ENCODE data around the gene DHRS9. TPM values are rescaled to one million over a fixed set of nuclear protein-coding genes. Genes with fewer than 3 reads are reported as not detected.

DHRS9 gene
- total and polyA plus RNA-seq, 2 of the 4 experiments (the other 2 are of a cell fraction): not detected

- H3K18ac ChIP-seq (ENCODE audit: low read depth, low read length): no peak overlapping the region
- no peak overlapping the region for H2BK5ac ChIP-seq (ENCODE audit: low read depth, low read length, poor library complexity, severe bottlenecking)
- H3K56ac ChIP-seq (ENCODE audit: extremely low read depth, insufficient read depth, low read length): no peak overlapping the region
- H4K91ac ChIP-seq (ENCODE audit: insufficient read depth, low read depth, low read length): no peak overlapping the region
- no peak overlapping the region for H3K4ac ChIP-seq (ENCODE audit: low read depth, low read length)
- POLR2A ChIA-PET (ENCODE audit: unreplicated experiment): no interaction called here
- in situ Hi-C loops (cut with MboI; ENCODE audit: low sequenced_read_pairs): no loop called here
- no peak overlapping the region for H2BK15ac ChIP-seq (ENCODE audit: low read depth, low read length)
- no peak overlapping the region for H4K8ac ChIP-seq (ENCODE audit: low read depth in 2 of 2, low read length in 2 of 2)
- no peaks in the 10 kb centered on the region for H3K4me1 ChIP-seq (ENCODE audit: control insufficient read depth, insufficient read depth, low read length)
- H2BK20ac ChIP-seq (ENCODE audit: low read depth, low read length): no peak overlapping the region
- no peak overlapping the region for H3K4me2 ChIP-seq (ENCODE audit: low read depth, low read length)
- no peak overlapping the region for H3K14ac ChIP-seq (replicated peaks; ENCODE audit: low read depth, low read length)
- no peak overlapping the region for H3K27ac ChIP-seq (ENCODE audit: insufficient read depth, low read length)
- H2AFZ ChIP-seq (replicated peaks; ENCODE audit: low read length, poor library complexity): no peak overlapping the region
- no CpG with 5 or more reads among the region's 3 CpGs for WGBS, 2 experiments (ENCODE audit: extremely low coverage in 2 of 2, insufficient read length in 1 of 2)
- dilution Hi-C loops (cut with HindIII; ENCODE audit: low sequenced_read_pairs, unreplicated experiment): no loop called here
- CTCF ChIA-PET: interaction anchor here (0.7 kb wide), 1 partner anchor 12 kb away, joined by 3 read pairs; no protein-coding TSS in a partner anchor
- ATAC-seq (ENCODE audit: low read depth) (no peak), DNase-seq (no peak)
- BruUV-seq (replicated peaks): no TSS peak
- H3K9ac ChIP-seq (ENCODE audit: low read depth, low read length): no peak overlapping the region
- H4K5ac ChIP-seq (ENCODE audit: low read depth, low read length): no peak overlapping the region
- no peak overlapping the region for H3K4me3 ChIP-seq (ENCODE audit: insufficient read depth, low read depth, low read length)
- H3K9me1 ChIP-seq (ENCODE audit: insufficient read depth, low read length): no peaks in the 10 kb centered on the region
- no peaks in the 10 kb centered on the region for H3K27me3 ChIP-seq (ENCODE audit: control insufficient read depth, insufficient read depth, low read length)
- no peak overlapping the region for H2AK9ac ChIP-seq (replicated peaks; ENCODE audit: low read depth, low read length, poor library complexity)
- H2AK5ac ChIP-seq (ENCODE audit: low read depth, low read length): no peak overlapping the region
- no peak for TF ChIP-seq ELK1 (IDR thresholded peaks at IDR 0.05; ENCODE audit: borderline replicate concordance, low read depth, low read length)
- intact Hi-C loops (cut with micrococcal nuclease): no loop called here
- no peak overlapping the region for H2BK120ac ChIP-seq (ENCODE audit: low read depth, low read length)
- H3K79me1 ChIP-seq (ENCODE audit: low read depth in 1 of 2, low read length in 2 of 2): no peaks in the 10 kb centered on the region
- no peak overlapping the region for H3K23ac ChIP-seq (ENCODE audit: low read depth, low read length)
- H4K20me1 ChIP-seq (ENCODE audit: insufficient read depth, low read length): no peaks in the 10 kb centered on the region
- H3K9me3 ChIP-seq (ENCODE audit: control insufficient read depth, insufficient read depth, low read length): no peaks in the 10 kb centered on the region
- H3K36me3 ChIP-seq (ENCODE audit: control insufficient read depth, insufficient read depth, low read length): no peaks in the 10 kb centered on the region
Measured at GRCh38 chr2:169143998-169144397, 74.6 kb downstream of the DHRS9 start.

Other genes with a start within 250 kb of the DHRS9 start
- gene SPC25, start 179.1 kb upstream of the DHRS9 start, total RNA-seq (2012; rRNA removed): 2.0 and 5.6 TPM in 2 replicates
- 5.8 and 7.1 TPM in 2 replicates for gene SPC25, start 179.1 kb upstream of the DHRS9 start, polyA plus RNA-seq (2012; rRNA removed)
- not detected in 2 replicates for gene G6PC2, start 168.3 kb upstream of the DHRS9 start, total RNA-seq (2012; rRNA removed)
- gene G6PC2, start 168.3 kb upstream of the DHRS9 start, polyA plus RNA-seq (2012; rRNA removed): not detected in 2 replicates
- gene ABCB11, start 38.2 kb upstream of the DHRS9 start, total RNA-seq (2012; rRNA removed): not detected in 2 replicates
- not detected in 2 replicates for gene ABCB11, start 38.2 kb upstream of the DHRS9 start, polyA plus RNA-seq (2012; rRNA removed)